ENCODE measurements around the gene TRIM2.

DNA sequence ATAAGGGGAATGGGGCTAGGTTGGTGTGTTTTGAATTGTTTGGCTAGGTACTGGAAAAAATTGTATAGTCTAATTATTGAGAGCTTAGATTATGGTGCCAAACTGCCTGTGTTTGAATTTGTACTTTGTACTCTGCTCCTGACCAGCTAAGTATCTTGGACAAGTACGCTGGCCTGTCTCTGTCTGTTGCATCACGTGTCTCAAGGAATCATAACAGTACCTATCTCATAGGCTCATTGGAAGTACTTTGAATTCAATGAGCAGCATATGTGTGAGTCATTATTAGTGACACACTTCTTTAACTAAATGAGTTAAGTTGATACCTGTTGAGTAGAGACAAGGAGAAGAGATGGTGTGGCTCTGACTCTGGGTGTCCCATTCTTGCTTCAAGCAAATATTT, 70.7 kb downstream of the TRIM2 start:
- TF ChIP-seq CTCF (IDR thresholded peaks at IDR 0.05; ENCODE audit: low read depth, low read length, missing input control) (no peak), ATF3 (IDR thresholded peaks at IDR 0.05) (no peak), EGR1 (IDR thresholded peaks at IDR 0.05; ENCODE audit: low read depth in 2 of 2) (no peak), REST (IDR thresholded peaks at IDR 0.05) (no peak), TAF1 (conservative IDR thresholded peaks at IDR 0.05) (no peak), RAD21 (IDR thresholded peaks at IDR 0.05) (no peak), GABPA (IDR thresholded peaks at IDR 0.05 in 1 of 2, conservative IDR thresholded peaks at IDR 0.05 in 1 of 2) (no peak), JUND (IDR thresholded peaks at IDR 0.05) (no peak)
- TF ChIP-seq, protein P1, sequence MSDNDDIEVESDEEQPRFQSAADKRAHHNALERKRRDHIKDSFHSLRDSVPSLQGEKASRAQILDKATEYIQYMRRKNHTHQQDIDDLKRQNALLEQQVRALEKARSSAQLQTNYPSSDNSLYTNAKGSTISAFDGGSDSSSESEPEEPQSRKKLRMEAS (IDR thresholded peaks at IDR 0.05), result no peak

Data from liver (tissue), 3 donors.